ENCODE results near the gene DRC1.

DNA sequence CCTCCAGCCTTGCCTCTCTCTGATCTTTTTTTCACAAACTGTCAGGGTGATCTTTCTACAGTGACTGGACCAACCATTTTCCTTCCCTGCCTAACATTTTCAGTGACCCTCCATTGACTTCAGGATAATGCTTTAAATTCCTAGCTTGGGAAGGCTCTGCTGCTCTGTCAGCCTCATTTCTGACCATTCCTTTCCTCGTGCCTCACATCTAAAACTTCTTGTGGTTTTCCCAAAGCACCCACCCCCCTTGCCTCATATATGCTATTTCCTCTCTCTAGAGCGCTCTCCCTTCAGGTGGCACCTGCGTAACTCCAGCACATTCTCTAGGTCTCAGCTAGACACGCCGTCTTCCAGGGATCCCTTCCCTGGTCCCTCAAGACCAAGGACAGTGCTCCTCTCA is 37.2 kb downstream of the DRC1 start:
- TF ChIP-seq POLR2A (IDR thresholded peaks at IDR 0.05; ENCODE audit: low read depth) (no peak), EP300 (IDR thresholded peaks at IDR 0.05) (no peak), POLR2AphosphoS5 (IDR thresholded peaks at IDR 0.05) (no peak)
- TF ChIP-seq, protein P1, sequence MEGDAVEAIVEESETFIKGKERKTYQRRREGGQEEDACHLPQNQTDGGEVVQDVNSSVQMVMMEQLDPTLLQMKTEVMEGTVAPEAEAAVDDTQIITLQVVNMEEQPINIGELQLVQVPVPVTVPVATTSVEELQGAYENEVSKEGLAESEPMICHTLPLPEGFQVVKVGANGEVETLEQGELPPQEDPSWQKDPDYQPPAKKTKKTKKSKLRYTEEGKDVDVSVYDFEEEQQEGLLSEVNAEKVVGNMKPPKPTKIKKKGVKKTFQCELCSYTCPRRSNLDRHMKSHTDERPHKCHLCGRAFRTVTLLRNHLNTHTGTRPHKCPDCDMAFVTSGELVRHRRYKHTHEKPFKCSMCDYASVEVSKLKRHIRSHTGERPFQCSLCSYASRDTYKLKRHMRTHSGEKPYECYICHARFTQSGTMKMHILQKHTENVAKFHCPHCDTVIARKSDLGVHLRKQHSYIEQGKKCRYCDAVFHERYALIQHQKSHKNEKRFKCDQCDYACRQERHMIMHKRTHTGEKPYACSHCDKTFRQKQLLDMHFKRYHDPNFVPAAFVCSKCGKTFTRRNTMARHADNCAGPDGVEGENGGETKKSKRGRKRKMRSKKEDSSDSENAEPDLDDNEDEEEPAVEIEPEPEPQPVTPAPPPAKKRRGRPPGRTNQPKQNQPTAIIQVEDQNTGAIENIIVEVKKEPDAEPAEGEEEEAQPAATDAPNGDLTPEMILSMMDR (IDR thresholded peaks at IDR 0.05) = no peak

Measured in esophagus muscularis mucosa (tissue), 4 donors.